ENCODE results near the gene RCN1. TPM values are rescaled to one million over a fixed set of nuclear protein-coding genes. Genes with fewer than 3 reads are reported as not detected.

Gene RCN1
- total RNA-seq, 1 donor from 2014 or later: 86.8 TPM

- H3K36me3 ChIP-seq: no peaks in the 10 kb centered on the region
- no peaks in the 10 kb centered on the region for H3K9me3 ChIP-seq
- no peak overlapping the region for H3K4me3 ChIP-seq
- H3K4me1 ChIP-seq: no peaks in the 10 kb centered on the region
- no peak for DNase-seq
- H3K27ac ChIP-seq: no peak overlapping the region
- peak; percentile 71 for ATAC-seq
- intact Hi-C loops (cut with DNase I): loop anchor here (5.0 kb wide), 1 partner anchor 115 kb away; no protein-coding TSS in a partner anchor
- TF ChIP-seq, protein P1, sequence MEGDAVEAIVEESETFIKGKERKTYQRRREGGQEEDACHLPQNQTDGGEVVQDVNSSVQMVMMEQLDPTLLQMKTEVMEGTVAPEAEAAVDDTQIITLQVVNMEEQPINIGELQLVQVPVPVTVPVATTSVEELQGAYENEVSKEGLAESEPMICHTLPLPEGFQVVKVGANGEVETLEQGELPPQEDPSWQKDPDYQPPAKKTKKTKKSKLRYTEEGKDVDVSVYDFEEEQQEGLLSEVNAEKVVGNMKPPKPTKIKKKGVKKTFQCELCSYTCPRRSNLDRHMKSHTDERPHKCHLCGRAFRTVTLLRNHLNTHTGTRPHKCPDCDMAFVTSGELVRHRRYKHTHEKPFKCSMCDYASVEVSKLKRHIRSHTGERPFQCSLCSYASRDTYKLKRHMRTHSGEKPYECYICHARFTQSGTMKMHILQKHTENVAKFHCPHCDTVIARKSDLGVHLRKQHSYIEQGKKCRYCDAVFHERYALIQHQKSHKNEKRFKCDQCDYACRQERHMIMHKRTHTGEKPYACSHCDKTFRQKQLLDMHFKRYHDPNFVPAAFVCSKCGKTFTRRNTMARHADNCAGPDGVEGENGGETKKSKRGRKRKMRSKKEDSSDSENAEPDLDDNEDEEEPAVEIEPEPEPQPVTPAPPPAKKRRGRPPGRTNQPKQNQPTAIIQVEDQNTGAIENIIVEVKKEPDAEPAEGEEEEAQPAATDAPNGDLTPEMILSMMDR (IDR thresholded peaks at IDR 0.05): peak; percentile 79
- no peaks in the 10 kb centered on the region for H3K27me3 ChIP-seq
Measured at GRCh38 chr11:32052215-32052614, 38.7 kb upstream of the RCN1 start.

DNA sequence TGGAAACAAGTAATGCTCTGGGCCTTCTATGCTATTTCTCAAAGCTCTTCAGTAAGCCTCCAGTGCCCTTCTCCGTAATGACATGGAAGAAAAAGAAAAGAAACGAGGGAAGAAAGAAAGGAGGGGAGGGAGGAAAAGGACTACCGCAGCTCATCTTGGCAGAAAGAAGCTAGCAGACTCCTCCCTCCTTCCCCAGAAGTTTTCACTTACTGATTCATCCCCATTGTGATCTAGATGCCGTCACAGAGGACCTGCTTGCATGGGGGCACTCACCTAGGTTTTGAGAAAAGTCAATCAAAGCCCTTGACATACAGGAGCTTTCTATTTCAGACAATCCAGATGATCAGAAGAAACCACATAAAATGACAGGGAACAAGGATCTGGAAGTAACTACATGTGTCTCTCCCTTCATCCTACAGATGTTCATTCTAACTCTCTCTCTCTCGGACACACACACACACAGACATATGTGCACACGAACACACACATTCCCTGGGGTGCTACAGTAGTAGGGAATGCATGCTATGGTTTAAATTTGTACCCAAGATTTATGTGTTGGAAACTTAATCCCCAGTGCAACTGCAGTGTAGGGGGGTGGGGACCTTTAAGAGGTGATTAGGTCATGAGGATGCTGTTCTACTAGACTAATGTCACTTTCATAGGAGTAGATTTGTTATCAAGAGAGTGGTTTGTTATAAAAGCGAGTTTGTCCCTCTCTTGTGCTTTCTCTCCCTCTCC lies 37.6 kb upstream of the RCN1 start:
- no peak for ATAC-seq
- intact Hi-C loops (cut with DNase I): loop anchor here (5.0 kb wide), 1 partner anchor 114 kb away; no protein-coding TSS in a partner anchor
- DNase-seq: no peak
- Histone ChIP-seq H3K27ac (no peak overlapping the region), H3K36me3 (no peaks in the 10 kb centered on the region), H3K4me3 (no peak overlapping the region), H3K4me1 (no peaks in the 10 kb centered on the region), H3K27me3 (no peaks in the 10 kb centered on the region), H3K9me3 (no peaks in the 10 kb centered on the region)
- TF ChIP-seq, protein P1 (IDR thresholded peaks at IDR 0.05): no peak

- ATAC-seq: no peak
- DNase-seq: no peak
- Histone ChIP-seq H3K9me3 (no peaks in the 10 kb centered on the region), H3K27me3 (no peaks in the 10 kb centered on the region), H3K27ac (no peak overlapping the region), H3K4me1 (no peaks in the 10 kb centered on the region), H3K4me3 (no peak overlapping the region), H3K36me3 (no peaks in the 10 kb centered on the region)
- TF ChIP-seq, protein P1 (IDR thresholded peaks at IDR 0.05): no peak
- intact Hi-C loops (cut with DNase I): no loop called here
Measured at GRCh38 chr11:32055861-32056260, 35.0 kb upstream of the RCN1 start.

GRCh38 chr11:32056438-32056837 lies 34.4 kb upstream of the RCN1 start:
- ATAC-seq (no peak), DNase-seq (no peak)
- no peaks in the 10 kb centered on the region for H3K4me1 ChIP-seq
- H3K9me3 ChIP-seq: no peaks in the 10 kb centered on the region
- H3K36me3 ChIP-seq: no peaks in the 10 kb centered on the region
- no peak overlapping the region for H3K4me3 ChIP-seq
- intact Hi-C loops (cut with DNase I): no loop called here
- H3K27me3 ChIP-seq: no peaks in the 10 kb centered on the region
- TF ChIP-seq, protein P1 (IDR thresholded peaks at IDR 0.05): no peak
- no peak overlapping the region for H3K27ac ChIP-seq

DNA sequence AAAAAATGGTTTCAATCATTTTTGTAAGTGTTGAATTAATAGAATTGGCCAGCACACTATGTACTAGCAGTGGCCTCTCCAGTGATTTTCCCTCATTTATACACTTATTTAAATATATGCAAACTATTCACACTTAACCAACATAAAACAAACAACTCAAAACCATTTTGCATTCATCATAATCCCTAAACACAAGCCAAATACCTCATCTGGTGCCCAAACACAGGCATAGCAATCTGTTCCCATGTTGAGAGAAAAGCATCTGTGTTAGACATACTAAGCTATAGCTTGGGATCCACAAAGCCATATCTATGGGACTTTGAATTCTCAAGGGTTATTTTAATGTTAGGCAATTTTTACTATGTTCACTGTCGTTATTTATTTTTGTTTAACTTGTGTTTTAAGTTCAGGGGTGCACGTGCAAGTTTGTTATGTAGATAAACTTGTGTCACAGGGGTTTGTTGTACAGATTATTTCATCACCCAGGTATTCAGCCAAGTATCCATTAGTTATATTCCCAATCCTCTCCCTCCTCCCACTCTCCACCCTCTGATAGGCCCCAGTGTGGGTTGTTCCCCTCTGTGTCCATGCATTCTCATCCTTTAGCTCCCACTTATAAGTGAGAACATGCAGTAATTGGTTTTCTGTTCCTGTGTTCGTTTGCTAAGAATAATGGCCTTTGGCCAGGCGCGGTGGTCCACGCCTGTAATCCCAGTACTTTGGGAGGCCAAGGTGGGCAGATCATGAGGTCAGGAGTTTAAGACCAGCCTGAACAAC lies 31.0 kb upstream of the RCN1 start:
- TF ChIP-seq, protein P1 (IDR thresholded peaks at IDR 0.05): no peak
- DNase-seq: no peak
- Histone ChIP-seq H3K9me3 (no peaks in the 10 kb centered on the region), H3K27ac (no peak overlapping the region), H3K36me3 (no peaks in the 10 kb centered on the region), H3K4me3 (no peak overlapping the region), H3K4me1 (no peaks in the 10 kb centered on the region), H3K27me3 (no peaks in the 10 kb centered on the region)
- ATAC-seq: no peak
- intact Hi-C loops (cut with DNase I): no loop called here

All from upper lobe of right lung (tissue), 1 donor.